HCT116 (cell line): Measurements from ENCODE around the gene PM20D2. TPM values are rescaled to one million over a fixed set of nuclear protein-coding genes. Genes with fewer than 3 reads are reported as not detected.

ENCODE experiments used
- ATAC-seq: fragments of 200-7000 bp; cut with Tn5 transposase; 2 replicates; pipeline ENCODE4 v1.9.1; 2020; ENCODE audit warnings: mild to moderate bottlenecking, moderate library complexity
- BruUV-seq: library from RNA; stranded (reverse); fragments of 400-500 nt; replicated peaks from 2 replicates; lab custom pipeline; 2021; lab: Mats Ljungman, UMichigan
- CTCF ChIA-PET: fragments of 300-600 bp; sonication (Branson Sonifier 250); formaldehyde crosslinking; loops from one replicate; lab custom pipeline; 2021; ENCODE audit warnings: antibody characterized with exemption; lab: Charles Lee
- POLR2A ChIA-PET: fragments of 300-600, 350-600 bp; sonication (Branson Sonifier 250); formaldehyde crosslinking; loops from one replicate; lab custom pipeline; 2021; ENCODE audit warnings: antibody characterized with exemption; lab: Charles Lee
- RAD21 ChIA-PET, 2 experiments: fragments of 300-600 bp; sonication (Branson Sonifier 250); formaldehyde crosslinking; loops; one replicate each; lab custom pipeline; 2023; ENCODE audit warnings: low total read pairs in 2 of 2; ENCODE audit not compliant: uncharacterized antibody in 2 of 2, unreplicated experiment in 2 of 2, low non-redundant PET in 1 of 2; lab: Charles Lee
- DNase-seq: peaks from one replicate; pipeline ENCODE4 v3.0.0-alpha.2; 2010; ENCODE audit warnings: low read depth, low spot score
- H2AFZ ChIP-seq: fragments of 200-600 bp; shearing (Covaris generic), sonication (generic); 2 replicates; pipeline ENCODE4 v1.6.1; 2017; ENCODE audit warnings: low read depth, mixed run types, mixed read lengths, antibody characterized with exemption, low read length; ENCODE audit not compliant: poor library complexity, severe bottlenecking
- H3K27ac ChIP-seq: 2 replicates; pipeline ENCODE4 v1.5.1; 2012; ENCODE audit warnings: low read depth, low read length
- H3K27me3 ChIP-seq: fragments of 200-600 bp; sonication (generic); 2 replicates; pipeline ENCODE4 v1.6.1; 2016; ENCODE audit warnings: mixed run types, low read length, mixed read lengths; ENCODE audit not compliant: insufficient read depth
- H3K36me3 ChIP-seq, 2 experiments: fragments of 200-500 bp in 1 of 2; fragments of 200-600 bp in 1 of 2; sonication (Bioruptor generic) in 1 of 2; sonication (generic) in 1 of 2; 2 replicates each; pipeline versions ENCODE4 v1.5.1 to v1.6.1; 2014 to 2016; ENCODE audit warnings: low read length in 2 of 2, inconsistent platforms in 1 of 2, mixed read lengths in 1 of 2, mixed run types in 1 of 2; ENCODE audit not compliant: insufficient read depth in 2 of 2, control insufficient read depth in 1 of 2
- H3K4me1 ChIP-seq, 2 experiments: fragments of 200-600 bp in 1 of 2; sonication (generic) in 1 of 2; 2 replicates each; pipeline versions ENCODE4 v1.5.1 to v1.6.1; 2012 to 2017; ENCODE audit warnings: low read length in 2 of 2, inconsistent platforms in 1 of 2, mild to moderate bottlenecking in 1 of 2, mixed read lengths in 1 of 2, mixed run types in 1 of 2, moderate library complexity in 1 of 2; ENCODE audit not compliant: insufficient read depth in 2 of 2, control insufficient read depth in 1 of 2
- H3K4me2 ChIP-seq: fragments of 200-600 bp; sonication (generic); 2 replicates; pipeline ENCODE4 v1.6.1; 2017; ENCODE audit warnings: mixed run types, low read length, mixed read lengths
- H3K4me3 ChIP-seq, 2 experiments: fragments of 200-600 bp in 1 of 2; sonication (generic) in 1 of 2; replicated peaks in 1 of 2; 2 replicates each; pipeline ENCODE4 v1.5.1; 2011 to 2016; ENCODE audit warnings: low read length in 2 of 2, control low read depth in 1 of 2, low read depth in 1 of 2, mild to moderate bottlenecking in 1 of 2, mixed read lengths in 1 of 2, mixed run types in 1 of 2
- H3K79me2 ChIP-seq: fragments of 200-600 bp; sonication (generic); 2 replicates; pipeline ENCODE4 v1.6.1; 2017; ENCODE audit warnings: mild to moderate bottlenecking, mixed run types, low read length, moderate library complexity, mixed read lengths; ENCODE audit not compliant: insufficient read depth
- H3K9ac ChIP-seq: fragments of 200-600 bp; sonication (generic); 2 replicates; pipeline ENCODE4 v1.6.1; 2016; ENCODE audit warnings: low read length, mixed read lengths
- H3K9me2 ChIP-seq: fragments of 200-600 bp; sonication (generic), shearing (Covaris generic); 2 replicates; pipeline ENCODE4 v1.6.1; 2017; ENCODE audit warnings: mixed run types, mild to moderate bottlenecking, moderate library complexity; ENCODE audit not compliant: insufficient read depth
- H3K9me3 ChIP-seq, 2 experiments: fragments of 200-500 bp in 1 of 2; fragments of 200-600 bp in 1 of 2; sonication (Bioruptor generic) in 1 of 2; sonication (generic) in 1 of 2; 2 replicates each; pipeline ENCODE4 v1.6.1; 2014 to 2017; ENCODE audit warnings: low read length in 2 of 2, mixed read lengths in 2 of 2, inconsistent platforms in 1 of 2, low read depth in 1 of 2, mild to moderate bottlenecking in 1 of 2, mixed run types in 1 of 2, moderate library complexity in 1 of 2; ENCODE audit not compliant: control insufficient read depth in 1 of 2, insufficient read depth in 1 of 2
- H4K20me1 ChIP-seq: fragments of 200-600 bp; sonication (generic), shearing (Covaris generic); 2 replicates; pipeline ENCODE4 v1.6.1; 2017; ENCODE audit warnings: mixed run types, mild to moderate bottlenecking, moderate library complexity; ENCODE audit not compliant: insufficient read depth
- CEBPB ChIP-seq: IDR thresholded peaks from 2 replicates; pipeline ENCODE4 v1.6.1; 2012; ENCODE audit warnings: low read depth
- EZH2 ChIP-seq: fragments of 200-600 bp; sonication (generic); IDR thresholded peaks from 2 replicates; pipeline ENCODE4 v1.6.1; 2017; ENCODE audit warnings: antibody characterized with exemption, mixed run types
- EZH2phosphoT487 ChIP-seq: fragments of 200-600 bp; IDR thresholded peaks from 2 replicates; pipeline ENCODE4 v1.6.1; 2018; ENCODE audit warnings: antibody characterized with exemption, borderline replicate concordance
- FOSL1 ChIP-seq: IDR thresholded peaks from 2 replicates; pipeline ENCODE4 v1.6.1; 2012; ENCODE audit warnings: low read depth
- JUND ChIP-seq: IDR thresholded peaks from 2 replicates; pipeline ENCODE4 v1.6.1; 2012
- MAX ChIP-seq: IDR thresholded peaks from 2 replicates; pipeline ENCODE4 v1.6.1; 2012
- POLR2A ChIP-seq: IDR thresholded peaks from 2 replicates; pipeline ENCODE4 v1.7.0; 2011; ENCODE audit warnings: borderline replicate concordance; ENCODE audit not compliant: insufficient read depth, insufficient read length; ENCODE audit errors: extremely low read depth
- POLR2AphosphoS5 ChIP-seq: IDR thresholded peaks from 2 replicates; pipeline ENCODE4 v1.6.1; 2011; ENCODE audit warnings: mild to moderate bottlenecking, low read depth, low read length, moderate library complexity
- REST ChIP-seq: IDR thresholded peaks from 2 replicates; pipeline ENCODE4 v1.6.1; 2012; ENCODE audit warnings: low read depth
- SIN3A ChIP-seq: IDR thresholded peaks from 2 replicates; pipeline ENCODE4 v1.6.1; 2012; ENCODE audit warnings: low read depth
- SP1 ChIP-seq: IDR thresholded peaks from 2 replicates; pipeline ENCODE4 v1.6.1; 2012; ENCODE audit warnings: low read depth
- SRF ChIP-seq: IDR thresholded peaks from 2 replicates; pipeline ENCODE4 v1.6.1; 2012; ENCODE audit warnings: low read depth
- TCF7L2 ChIP-seq: IDR thresholded peaks from 2 replicates; pipeline ENCODE4 v1.7.0; 2011; ENCODE audit warnings: borderline replicate concordance, inconsistent platforms; ENCODE audit not compliant: insufficient read depth, insufficient read length; ENCODE audit errors: extremely low read depth
- YY1 ChIP-seq: IDR thresholded peaks from 2 replicates; pipeline ENCODE4 v1.6.1; 2011; ENCODE audit warnings: low read length, low read depth, moderate library complexity, mild to moderate bottlenecking; ENCODE audit not compliant: insufficient replicate concordance; ENCODE audit errors: extremely low read depth
- ZBTB33 ChIP-seq: IDR thresholded peaks from 2 replicates; pipeline ENCODE4 v1.6.1; 2011; ENCODE audit warnings: mild to moderate bottlenecking, low read length, moderate library complexity; ENCODE audit not compliant: insufficient replicate concordance; ENCODE audit errors: extremely low read depth
- ZFX ChIP-seq: fragments of 450-650 bp; IDR thresholded peaks from 2 replicates; pipeline ENCODE4 v1.6.1; 2017
- ZNF274 ChIP-seq: fragments of 200-500 bp; sonication (Bioruptor generic); IDR thresholded peaks from 2 replicates; pipeline ENCODE4 v1.6.1; 2014; ENCODE audit warnings: mild to moderate bottlenecking, low read depth, low read length, inconsistent platforms
- intact Hi-C: fragments of 100-400 bp; cut with micrococcal nuclease; formaldehyde crosslinking; loops from 2 replicates; pipeline ENCODE4 v1.10.0; 2022
- total RNA-seq: library from RNA; stranded (reverse); gene quantifications from one replicate; pipeline ENCODE4 v1.2.1, GENCODE V29; 2021; ENCODE audit not compliant: unreplicated experiment

The PM20D2 gene
- total RNA-seq, 1 experiment from 2014 or later, result 29.2 TPM

GRCh38 chr6:89144354-89144906 is 1.4 kb upstream of the PM20D2 start:
- DNase-seq (no peak), ATAC-seq (no peak)
- no peak overlapping the region for H3K9ac ChIP-seq
- TF ChIP-seq TCF7L2 (no peak), CEBPB (no peak), YY1 (no peak), EZH2 (no peak), POLR2AphosphoS5 (no peak), ZBTB33 (no peak), SIN3A (no peak), SP1 (no peak), ZFX (no peak), POLR2A (no peak), EZH2phosphoT487 (no peak), FOSL1 (no peak), REST (no peak), JUND (no peak), SRF (no peak), ZNF274 (no peak), MAX (no peak)
- no peaks in the 10 kb centered on the region for H3K9me2 ChIP-seq
- ChIA-PET RAD21 (no interaction called here), CTCF (interaction anchor here (2.3 to 2.7 kb wide), 2 partner anchors 22 to 162 kb away, joined by 5 to 11 read pairs; no protein-coding TSS in a partner anchor), POLR2A (interaction anchor here (2.0 kb wide), 1 partner anchor 64 kb away, joined by 7 read pairs; the partner anchor contains the start of gene PNRC1)
- peaks cover 32% of the 10 kb centered on the region for H3K79me2 ChIP-seq
- H3K9me3 ChIP-seq, result no peaks in the 10 kb centered on the region
- peaks cover 0 to 5% of the 10 kb centered on the region in 2 experiments; a peak in 1 of 4 replicates for H3K36me3 ChIP-seq
- BruUV-seq, result no TSS peak
- H3K27ac ChIP-seq, result no peak overlapping the region
- no peak overlapping the region for H3K4me3 ChIP-seq
- H3K27me3 ChIP-seq, result no peaks in the 10 kb centered on the region
- H2AFZ ChIP-seq, result no peak overlapping the region
- intact Hi-C loops, result loop anchor here (10.0 kb wide), 1 partner anchor 160 kb away; no protein-coding TSS in a partner anchor
- peak overlapping the region; percentile 91; the same call in 1 of the 2 replicates for H3K4me2 ChIP-seq
- peaks cover 18 to 42% of the 10 kb centered on the region in 2 experiments for H3K4me1 ChIP-seq
- no peaks in the 10 kb centered on the region for H4K20me1 ChIP-seq
